ENCODE results near the gene HDAC9.

Gene HDAC9

DNA sequence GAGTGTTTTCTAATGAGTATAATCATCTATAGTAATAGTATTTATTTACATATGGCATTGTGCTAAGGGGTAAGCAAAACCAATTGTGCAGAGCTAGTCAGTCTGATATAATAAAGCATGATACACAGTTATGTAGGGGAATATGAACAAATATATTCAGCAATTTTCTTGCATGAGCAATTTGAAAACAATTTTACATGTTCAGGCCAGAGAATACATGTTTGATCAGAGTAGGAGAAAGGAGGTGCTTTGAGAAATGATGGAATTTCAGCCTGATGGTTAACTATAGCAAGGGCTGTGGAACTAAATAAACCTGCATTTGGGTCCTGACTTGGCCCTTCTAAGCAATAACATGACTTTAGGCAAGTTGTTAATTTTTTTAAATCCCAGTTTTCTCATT is 407.3 kb downstream of the HDAC9 start:
- DNase-seq (ENCODE audit: low read depth, low spot score) = no peak
- Histone ChIP-seq H3K36me3 (ENCODE audit: insufficient read depth, insufficient read length, low read length) (no peaks in the 10 kb centered on the region), H3K4me1 (ENCODE audit: insufficient read depth, insufficient read length) (no peaks in the 10 kb centered on the region), H3K9me3 (ENCODE audit: insufficient read depth, low read length) (no peaks in the 10 kb centered on the region; the same call in 1 of the 2 replicates), H3K27me3 (ENCODE audit: insufficient read depth, insufficient read length) (no peaks in the 10 kb centered on the region), H3K9ac (ENCODE audit: insufficient read length, low read depth) (no peak overlapping the region), H3K4me3 (ENCODE audit: insufficient read length, low read depth) (no peak overlapping the region)
- TF ChIP-seq SUZ12 (IDR thresholded peaks at IDR 0.05; ENCODE audit: extremely low read depth, insufficient read depth, insufficient read length) = no peak
- no peak for TF ChIP-seq ZNF274 (IDR thresholded peaks at IDR 0.05; ENCODE audit: low read depth, low read length)
- no peak for TF ChIP-seq YY1 (IDR thresholded peaks at IDR 0.05; ENCODE audit: insufficient read depth, insufficient read length)

DNA sequence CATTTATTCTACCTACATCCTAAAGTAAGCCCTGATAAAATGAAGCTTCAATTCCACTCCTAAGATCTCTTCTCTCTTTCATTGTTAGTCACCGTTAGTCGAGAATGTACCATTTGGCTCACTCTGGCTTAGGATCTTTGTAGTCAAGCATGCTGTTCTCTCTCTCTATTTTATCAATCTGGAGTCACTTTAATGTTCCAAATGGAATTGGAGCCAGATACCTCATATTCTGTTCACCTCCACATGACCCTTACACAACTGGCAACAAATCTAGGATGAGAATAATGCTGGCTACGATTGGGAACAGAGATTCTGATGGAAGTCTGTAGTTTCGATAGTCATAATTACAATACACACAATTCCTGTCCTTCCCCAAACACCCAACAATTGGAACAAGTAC is 408.1 kb downstream of the HDAC9 start:
- DNase-seq (ENCODE audit: low read depth, low spot score) = no peak
- TF ChIP-seq YY1 (IDR thresholded peaks at IDR 0.05; ENCODE audit: insufficient read depth, insufficient read length) (no peak), SUZ12 (IDR thresholded peaks at IDR 0.05; ENCODE audit: extremely low read depth, insufficient read depth, insufficient read length) (no peak), ZNF274 (IDR thresholded peaks at IDR 0.05; ENCODE audit: low read depth, low read length) (no peak)
- H3K4me3 ChIP-seq (ENCODE audit: insufficient read length, low read depth) = no peak overlapping the region
- no peaks in the 10 kb centered on the region for H3K4me1 ChIP-seq (ENCODE audit: insufficient read depth, insufficient read length)
- no peak overlapping the region for H3K9ac ChIP-seq (ENCODE audit: insufficient read length, low read depth)
- H3K9me3 ChIP-seq (ENCODE audit: insufficient read depth, low read length) = no peaks in the 10 kb centered on the region; the same call in 1 of the 2 replicates
- H3K27me3 ChIP-seq (ENCODE audit: insufficient read depth, insufficient read length) = no peaks in the 10 kb centered on the region
- H3K36me3 ChIP-seq (ENCODE audit: insufficient read depth, insufficient read length, low read length) = no peaks in the 10 kb centered on the region

DNA sequence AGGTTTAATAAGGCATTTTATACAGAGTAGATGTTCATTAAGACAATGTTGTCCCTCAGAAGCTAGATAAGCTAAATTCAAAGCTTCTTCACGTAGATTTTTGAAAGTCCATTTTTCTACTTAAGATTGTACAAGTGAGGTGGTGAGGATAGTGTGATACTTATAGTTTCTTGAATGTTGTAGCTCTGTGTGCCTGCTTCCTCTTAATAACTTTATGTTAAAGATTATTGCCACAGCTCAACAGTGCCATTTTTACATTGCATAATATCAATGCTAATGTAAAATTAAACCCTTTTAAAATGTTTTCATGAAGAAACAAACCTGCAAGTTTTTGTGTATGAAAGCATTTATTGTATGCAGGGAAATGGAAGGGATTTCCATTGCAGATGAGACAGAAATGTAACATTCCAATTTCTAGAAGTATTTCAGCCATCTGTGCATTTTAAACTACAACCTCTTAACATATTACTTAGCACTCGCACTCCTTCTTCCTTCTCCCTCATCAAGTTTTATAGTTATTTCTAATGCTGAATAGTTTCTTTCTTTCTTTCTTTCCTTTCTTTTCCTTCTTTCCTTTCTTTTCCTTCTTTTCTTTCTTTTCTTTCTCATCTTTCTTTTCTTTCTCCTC is 409.9 kb downstream of the HDAC9 start:
- Histone ChIP-seq H3K27me3 (ENCODE audit: insufficient read depth, insufficient read length) (no peaks in the 10 kb centered on the region), H3K4me1 (ENCODE audit: insufficient read depth, insufficient read length) (no peaks in the 10 kb centered on the region), H3K9ac (ENCODE audit: insufficient read length, low read depth) (no peak overlapping the region), H3K36me3 (ENCODE audit: insufficient read depth, insufficient read length, low read length) (no peaks in the 10 kb centered on the region), H3K9me3 (ENCODE audit: insufficient read depth, low read length) (no peaks in the 10 kb centered on the region; the same call in 1 of the 2 replicates), H3K4me3 (ENCODE audit: insufficient read length, low read depth) (no peak overlapping the region)
- TF ChIP-seq ZNF274 (IDR thresholded peaks at IDR 0.05; ENCODE audit: low read depth, low read length) (no peak), SUZ12 (IDR thresholded peaks at IDR 0.05; ENCODE audit: extremely low read depth, insufficient read depth, insufficient read length) (no peak), YY1 (IDR thresholded peaks at IDR 0.05; ENCODE audit: insufficient read depth, insufficient read length) (no peak)
- DNase-seq (ENCODE audit: low read depth, low spot score) = no peak

DNA sequence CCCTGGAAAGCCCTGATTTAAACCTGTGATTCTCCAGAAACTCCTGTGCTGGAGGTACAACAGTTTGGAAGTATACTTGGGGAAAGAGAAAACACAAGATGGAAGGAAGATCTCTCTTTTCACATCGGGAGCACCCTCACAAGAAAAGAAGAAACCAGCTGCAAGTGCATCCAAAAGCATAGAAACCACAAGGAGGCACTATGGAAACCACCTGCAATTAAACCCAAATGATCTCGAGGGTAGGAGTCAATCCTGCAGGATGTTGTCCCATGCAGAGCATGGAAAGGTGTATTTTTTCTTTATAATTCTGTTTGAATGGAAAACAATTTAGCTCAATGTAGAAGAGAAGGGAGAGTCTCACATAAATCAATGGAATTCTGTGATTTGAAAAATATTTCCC is 411.4 kb downstream of the HDAC9 start:
- H3K9me3 ChIP-seq (ENCODE audit: insufficient read depth, low read length) = no peaks in the 10 kb centered on the region; the same call in 1 of the 2 replicates
- H3K4me1 ChIP-seq (ENCODE audit: insufficient read depth, insufficient read length) = no peaks in the 10 kb centered on the region
- DNase-seq (ENCODE audit: low read depth, low spot score) = no peak
- no peak overlapping the region for H3K9ac ChIP-seq (ENCODE audit: insufficient read length, low read depth)
- H3K4me3 ChIP-seq (ENCODE audit: insufficient read length, low read depth) = no peak overlapping the region
- TF ChIP-seq ZNF274 (IDR thresholded peaks at IDR 0.05; ENCODE audit: low read depth, low read length) (no peak), YY1 (IDR thresholded peaks at IDR 0.05; ENCODE audit: insufficient read depth, insufficient read length) (no peak), SUZ12 (IDR thresholded peaks at IDR 0.05; ENCODE audit: extremely low read depth, insufficient read depth, insufficient read length) (no peak)
- H3K36me3 ChIP-seq (ENCODE audit: insufficient read depth, insufficient read length, low read length) = no peaks in the 10 kb centered on the region
- H3K27me3 ChIP-seq (ENCODE audit: insufficient read depth, insufficient read length) = no peaks in the 10 kb centered on the region

DNA sequence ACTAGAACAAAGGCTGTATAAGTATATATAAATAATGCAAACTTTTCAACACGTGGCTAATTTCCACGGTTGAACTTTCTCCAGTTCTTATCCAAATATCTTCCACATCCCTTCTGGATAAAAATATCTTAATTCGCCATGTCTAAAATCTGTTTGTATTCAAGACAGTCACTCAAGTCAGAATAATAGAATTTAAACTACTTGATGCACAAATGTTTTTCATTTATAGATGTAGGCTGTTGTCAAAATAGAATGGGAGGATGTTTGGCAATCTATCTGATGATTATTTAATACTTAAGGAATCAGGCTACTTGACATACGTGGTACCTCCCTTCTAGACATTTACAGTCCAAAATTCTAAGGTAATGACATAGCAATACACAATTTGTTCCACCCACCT is 417.6 kb downstream of the HDAC9 start:
- TF ChIP-seq ZNF274 (IDR thresholded peaks at IDR 0.05; ENCODE audit: low read depth, low read length) (no peak), YY1 (IDR thresholded peaks at IDR 0.05; ENCODE audit: insufficient read depth, insufficient read length) (no peak), SUZ12 (IDR thresholded peaks at IDR 0.05; ENCODE audit: extremely low read depth, insufficient read depth, insufficient read length) (no peak)
- Histone ChIP-seq H3K9me3 (ENCODE audit: insufficient read depth, low read length) (no peaks in the 10 kb centered on the region; the same call in 1 of the 2 replicates), H3K4me3 (ENCODE audit: insufficient read length, low read depth) (no peak overlapping the region), H3K9ac (ENCODE audit: insufficient read length, low read depth) (no peak overlapping the region), H3K27me3 (ENCODE audit: insufficient read depth, insufficient read length) (no peaks in the 10 kb centered on the region), H3K36me3 (ENCODE audit: insufficient read depth, insufficient read length, low read length) (no peaks in the 10 kb centered on the region), H3K4me1 (ENCODE audit: insufficient read depth, insufficient read length) (no peaks in the 10 kb centered on the region)
- DNase-seq (ENCODE audit: low read depth, low spot score) = no peak

DNA sequence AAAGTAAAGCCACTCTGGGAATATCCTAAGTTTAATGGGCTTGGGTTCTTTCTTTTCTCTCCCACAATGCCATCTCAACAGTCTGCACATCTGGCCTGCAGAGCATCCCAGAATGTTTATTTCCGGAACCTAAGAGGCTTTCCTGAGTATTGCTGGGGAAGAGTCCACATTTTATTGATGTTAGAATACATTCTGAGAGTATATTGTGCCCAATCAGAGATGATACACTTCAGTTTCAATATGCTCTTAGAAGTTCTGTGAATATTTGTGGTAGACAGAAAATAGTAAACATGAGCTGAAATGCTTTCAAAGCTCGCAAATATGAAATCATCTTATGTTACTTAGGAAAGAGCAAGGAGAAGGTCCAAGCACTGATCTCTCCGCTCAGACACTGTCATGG is 421.3 kb downstream of the HDAC9 start:
- Histone ChIP-seq H3K27me3 (ENCODE audit: insufficient read depth, insufficient read length) (no peaks in the 10 kb centered on the region), H3K36me3 (ENCODE audit: insufficient read depth, insufficient read length, low read length) (no peaks in the 10 kb centered on the region), H3K9ac (ENCODE audit: insufficient read length, low read depth) (no peak overlapping the region), H3K9me3 (ENCODE audit: insufficient read depth, low read length) (no peaks in the 10 kb centered on the region), H3K4me3 (ENCODE audit: insufficient read length, low read depth) (no peak overlapping the region), H3K4me1 (ENCODE audit: insufficient read depth, insufficient read length) (no peaks in the 10 kb centered on the region)
- TF ChIP-seq YY1 (IDR thresholded peaks at IDR 0.05; ENCODE audit: insufficient read depth, insufficient read length) = no peak
- no peak for TF ChIP-seq SUZ12 (IDR thresholded peaks at IDR 0.05; ENCODE audit: extremely low read depth, insufficient read depth, insufficient read length)
- TF ChIP-seq ZNF274 (IDR thresholded peaks at IDR 0.05; ENCODE audit: low read depth, low read length) = no peak
- DNase-seq (ENCODE audit: low read depth, low spot score) = no peak

DNA sequence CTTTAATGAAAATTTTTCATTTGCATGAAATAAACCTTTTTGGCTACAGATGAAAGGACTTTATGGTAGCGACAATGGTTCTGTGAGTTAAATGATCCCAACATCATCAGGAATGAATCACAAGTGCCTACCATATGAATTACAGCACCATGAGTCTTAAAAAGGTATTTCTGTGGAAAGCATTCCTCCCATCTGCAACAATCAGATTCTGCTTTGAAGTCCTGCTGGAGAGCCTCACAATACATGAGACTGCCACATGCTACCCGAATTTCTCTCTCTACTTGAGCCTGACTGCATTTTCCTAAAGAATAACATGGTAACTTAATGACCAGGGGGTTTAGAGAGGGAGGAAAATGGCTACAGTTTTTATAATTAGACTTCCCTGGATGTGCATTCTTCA is 431.6 kb downstream of the HDAC9 start:
- no peaks in the 10 kb centered on the region for H3K36me3 ChIP-seq (ENCODE audit: insufficient read depth, insufficient read length, low read length)
- no peaks in the 10 kb centered on the region for H3K4me1 ChIP-seq (ENCODE audit: insufficient read depth, insufficient read length)
- no peaks in the 10 kb centered on the region for H3K27me3 ChIP-seq (ENCODE audit: insufficient read depth, insufficient read length)
- no peak overlapping the region for H3K4me3 ChIP-seq (ENCODE audit: insufficient read length, low read depth)
- DNase-seq (ENCODE audit: low read depth, low spot score) = no peak
- no peak overlapping the region for H3K9ac ChIP-seq (ENCODE audit: insufficient read length, low read depth)
- no peaks in the 10 kb centered on the region for H3K9me3 ChIP-seq (ENCODE audit: insufficient read depth, low read length)
- TF ChIP-seq YY1 (IDR thresholded peaks at IDR 0.05; ENCODE audit: insufficient read depth, insufficient read length) = no peak
- no peak for TF ChIP-seq SUZ12 (IDR thresholded peaks at IDR 0.05; ENCODE audit: extremely low read depth, insufficient read depth, insufficient read length)
- TF ChIP-seq ZNF274 (IDR thresholded peaks at IDR 0.05; ENCODE audit: low read depth, low read length) = no peak
